Hair follicle dermal papilla cell (primary cell): ENCODE results near the gene SLC5A8. TPM values are rescaled to one million over a fixed set of nuclear protein-coding genes. Genes with fewer than 3 reads are reported as not detected.

ENCODE experiments used
- small RNA-seq: library from RNA; depleted of rRNA; stranded (forward); fragments of <200 nt; gene quantifications from one replicate; pipeline ENCODE3, GENCODE V24; 2012
- total RNA-seq: library from RNA; depleted of rRNA; stranded (reverse); fragments of >200 nt; gene quantifications from 2 replicates; pipeline ENCODE4 v1.2.3, GENCODE V29; 2012

Gene SLC5A8
- total RNA-seq, result not detected in 2 replicates

GRCh38 chr12:101209319-101210302 lies at the start of gene SLC5A8:
SLC5A8 (minus strand) TSS chr12:101210238; CDS start chr12:101209848, 390 bp downstream.

Small RNAs within 50 kb of the gene (small RNA-seq; reads per million reads assigned to genes)
- gene RNU6-768P, result not detected

Other genes starting within 250 kb of the SLC5A8 start
- gene UTP20, start 69.9 kb upstream of the SLC5A8 start, total RNA-seq, result 16.9 and 25.2 TPM in 2 replicates
- 85.7 and 91.2 TPM in 2 replicates for gene ARL1, start 197.5 kb upstream of the SLC5A8 start, total RNA-seq